ENCODE results near the gene CCDC178. TPM values are rescaled to one million over a fixed set of nuclear protein-coding genes. Genes with fewer than 3 reads are reported as not detected.
"Not testable (repeated sequence)": the region's sequence is repeated elsewhere in the genome, so short reads cannot be mapped to it uniquely, and the experiment has no call there.

CCDC178 gene
- polyA plus RNA-seq, 1 experiment: not detected

GRCh38 chr18:33159151-33159550 is 281.4 kb downstream of the CCDC178 start:
- DNase-seq (ENCODE audit: low read depth, low spot score): no peak
- no peak for TF ChIP-seq CTCF (IDR thresholded peaks at IDR 0.05; ENCODE audit: low read depth, low read length)
- Histone ChIP-seq H3K9me3 (ENCODE audit: control insufficient read depth, insufficient read depth, low read length) (no peaks in the 10 kb centered on the region), H3K27me3 (ENCODE audit: control insufficient read depth, insufficient read depth, low read length) (no peaks in the 10 kb centered on the region), H3K27ac (ENCODE audit: low read depth, low read length) (no peak overlapping the region), H3K4me3 (ENCODE audit: low read depth, low read length) (no peak overlapping the region)
- POLR2A ChIA-PET: no interaction called here
- CTCF ChIA-PET: no interaction called here

GRCh38 chr18:33157893-33158292 is 282.6 kb downstream of the CCDC178 start:
- no peak for DNase-seq (ENCODE audit: low read depth, low spot score)
- ChIA-PET POLR2A (no interaction called here), CTCF (no interaction called here)
- TF ChIP-seq CTCF (IDR thresholded peaks at IDR 0.05; ENCODE audit: low read depth, low read length): no peak
- no peak overlapping the region for H3K27ac ChIP-seq (ENCODE audit: low read depth, low read length)
- H3K9me3 ChIP-seq (ENCODE audit: control insufficient read depth, insufficient read depth, low read length): no peaks in the 10 kb centered on the region
- no peak overlapping the region for H3K4me3 ChIP-seq (ENCODE audit: low read depth, low read length)
- no peaks in the 10 kb centered on the region for H3K27me3 ChIP-seq (ENCODE audit: control insufficient read depth, insufficient read depth, low read length)

GRCh38 chr18:33156906-33157470 is 283.5 kb downstream of the CCDC178 start:
- Histone ChIP-seq H3K27me3 (ENCODE audit: control insufficient read depth, insufficient read depth, low read length) (no peaks in the 10 kb centered on the region), H3K9me3 (ENCODE audit: control insufficient read depth, insufficient read depth, low read length) (no peaks in the 10 kb centered on the region), H3K4me3 (ENCODE audit: low read depth, low read length) (no peak overlapping the region), H3K27ac (ENCODE audit: low read depth, low read length) (no peak overlapping the region)
- TF ChIP-seq CTCF (IDR thresholded peaks at IDR 0.05; ENCODE audit: low read depth, low read length): no peak
- ChIA-PET POLR2A (no interaction called here), CTCF (no interaction called here)
- DNase-seq (ENCODE audit: low read depth, low spot score): no peak

GRCh38 chr18:33154049-33154448 is 286.5 kb downstream of the CCDC178 start:
- TF ChIP-seq CTCF (IDR thresholded peaks at IDR 0.05; ENCODE audit: low read depth, low read length): no peak
- ChIA-PET CTCF (no interaction called here), POLR2A (no interaction called here)
- no peaks in the 10 kb centered on the region for H3K9me3 ChIP-seq (ENCODE audit: control insufficient read depth, insufficient read depth, low read length)
- H3K27me3 ChIP-seq (ENCODE audit: control insufficient read depth, insufficient read depth, low read length): no peaks in the 10 kb centered on the region
- H3K4me3 ChIP-seq (ENCODE audit: low read depth, low read length): no peak overlapping the region
- DNase-seq (ENCODE audit: low read depth, low spot score): no peak
- H3K27ac ChIP-seq (ENCODE audit: low read depth, low read length): no peak overlapping the region

- Histone ChIP-seq H3K27me3 (ENCODE audit: control insufficient read depth, insufficient read depth, low read length) (no peaks in the 10 kb centered on the region), H3K4me3 (ENCODE audit: low read depth, low read length) (no peak overlapping the region), H3K27ac (ENCODE audit: low read depth, low read length) (no peak overlapping the region), H3K9me3 (ENCODE audit: control insufficient read depth, insufficient read depth, low read length) (peaks cover 3% of the 10 kb centered on the region; the same call in 1 of the 2 replicates)
- CTCF ChIA-PET: no interaction called here
- DNase-seq (ENCODE audit: low read depth, low spot score): no peak
- TF ChIP-seq CTCF (IDR thresholded peaks at IDR 0.05; ENCODE audit: low read depth, low read length): no peak
- POLR2A ChIA-PET: no interaction called here
Observed at GRCh38 chr18:33152376-33152775, 288.1 kb downstream of the CCDC178 start.

GRCh38 chr18:33147811-33148210 is 292.7 kb downstream of the CCDC178 start:
- DNase-seq (ENCODE audit: low read depth, low spot score); POLR2A ChIA-PET; H3K9me3 ChIP-seq (ENCODE audit: control insufficient read depth, insufficient read depth, low read length); H3K27me3 ChIP-seq (ENCODE audit: control insufficient read depth, insufficient read depth, low read length); H3K4me3 ChIP-seq (ENCODE audit: low read depth, low read length); H3K27ac ChIP-seq (ENCODE audit: low read depth, low read length); CTCF ChIA-PET: not testable (repeated sequence)

Data from AG04450 (cell line).